Measurements from ENCODE around the gene CCDC9B.

CCDC9B gene

GRCh38 chr15:40303576-40303975, 37.2 kb downstream of the CCDC9B start:
- no peak for DNase-seq

- no peak for DNase-seq
Observed at GRCh38 chr15:40302981-40303380, 37.8 kb downstream of the CCDC9B start.

- DNase-seq, result no peak
Observed at GRCh38 chr15:40302288-40302886, 38.4 kb downstream of the CCDC9B start.

- DNase-seq, result no peak
Observed at GRCh38 chr15:40301467-40302179, 39.1 kb downstream of the CCDC9B start.

- no peak for DNase-seq
Observed at GRCh38 chr15:40300771-40301170, 40.0 kb downstream of the CCDC9B start.

GRCh38 chr15:40300367-40300766, 40.4 kb downstream of the CCDC9B start:
- DNase-seq, result no peak

- no peak for DNase-seq
Observed at GRCh38 chr15:40298216-40298935, 42.4 kb downstream of the CCDC9B start.

- no peak for DNase-seq
Observed at GRCh38 chr15:40297356-40297755, 43.4 kb downstream of the CCDC9B start.

GRCh38 chr15:40296561-40297230, 44.0 kb downstream of the CCDC9B start:
- DNase-seq, result no peak

GRCh38 chr15:40295877-40296560, 44.7 kb downstream of the CCDC9B start:
- DNase-seq, result no peak

GRCh38 chr15:40295297-40295696, 45.4 kb downstream of the CCDC9B start:
- no peak for DNase-seq

GRCh38 chr15:40293905-40294895, 46.5 kb downstream of the CCDC9B start:
- DNase-seq, result no peak

- no peak for DNase-seq
Observed at GRCh38 chr15:40293006-40293405, 47.7 kb downstream of the CCDC9B start.

GRCh38 chr15:40292246-40292645, 48.5 kb downstream of the CCDC9B start:
- DNase-seq, result no peak

- DNase-seq, result no peak
Observed at GRCh38 chr15:40290918-40291574, 49.7 kb downstream of the CCDC9B start.

GRCh38 chr15:40290545-40290917, 50.2 kb downstream of the CCDC9B start:
- DNase-seq, result no peak

GRCh38 chr15:40289140-40289775, 51.5 kb downstream of the CCDC9B start:
- DNase-seq, result no peak

- DNase-seq, result no peak
Observed at GRCh38 chr15:40287968-40288367, 52.8 kb downstream of the CCDC9B start.

- no peak for DNase-seq
Observed at GRCh38 chr15:40287505-40287904, 53.2 kb downstream of the CCDC9B start.

GRCh38 chr15:40286794-40287193, 53.9 kb downstream of the CCDC9B start:
- DNase-seq, result no peak

All from NCI-H2029 treated with DMSO at 0.1 percent for 48 hours (cell line).